Stimulated activated CD4-positive, alpha-beta T cell treated with anti-CD3 and anti-CD28 coated beads, Interleukin-4, amount 100 ng/mL, for 48 hours (primary cell): ENCODE measurements around the gene SCFD1.
"Not testable (repeated sequence)": the region's sequence is repeated elsewhere in the genome, so short reads cannot be mapped to it uniquely, and the experiment has no call there.

ENCODE experiments used
- DNase-seq, 2 donors: peaks; one replicate each; pipeline ENCODE4 v3.0.0-alpha.2; 2020; ENCODE audit warnings: low read depth in 2 of 2

Gene SCFD1

GRCh38 chr14:30678926-30679431, 56.9 kb downstream of the SCFD1 start:
- DNase-seq: no peak

- no peak for DNase-seq
Measured at GRCh38 chr14:30680036-30680435, 57.9 kb downstream of the SCFD1 start.

GRCh38 chr14:30680776-30681175, 58.7 kb downstream of the SCFD1 start:
- DNase-seq: not testable (repeated sequence)

GRCh38 chr14:30681752-30682355, 59.7 kb downstream of the SCFD1 start:
- DNase-seq: no peak

- DNase-seq: not testable (repeated sequence)
Measured at GRCh38 chr14:30690487-30691355, 68.6 kb downstream of the SCFD1 start.

GRCh38 chr14:30691751-30692398, 69.8 kb downstream of the SCFD1 start:
- no peak for DNase-seq

GRCh38 chr14:30692669-30693068, 70.5 kb downstream of the SCFD1 start:
- DNase-seq: no peak

GRCh38 chr14:30698463-30698862, 76.3 kb downstream of the SCFD1 start:
- DNase-seq: no peak

GRCh38 chr14:30706704-30707103, 84.6 kb downstream of the SCFD1 start:
- DNase-seq: no peak

- no peak for DNase-seq
Measured at GRCh38 chr14:30708157-30708556, 86.0 kb downstream of the SCFD1 start.

- no peak for DNase-seq
Measured at GRCh38 chr14:30709201-30709600, 87.1 kb downstream of the SCFD1 start.

- DNase-seq: no peak
Measured at GRCh38 chr14:30710876-30711275, 88.8 kb downstream of the SCFD1 start.

- DNase-seq: no peak
Measured at GRCh38 chr14:30719137-30719536, 97.0 kb downstream of the SCFD1 start.

- no peak for DNase-seq
Measured at GRCh38 chr14:30725763-30726162, 103.6 kb downstream of the SCFD1 start.

- no peak for DNase-seq
Measured at GRCh38 chr14:30728471-30728870, 106.4 kb downstream of the SCFD1 start.

GRCh38 chr14:30737916-30738315, 115.8 kb downstream of the SCFD1 start:
- DNase-seq: no peak

- no peak for DNase-seq
Measured at GRCh38 chr14:30738978-30739377, 116.9 kb downstream of the SCFD1 start.

- DNase-seq: no peak
Measured at GRCh38 chr14:30748343-30748742, 126.2 kb downstream of the SCFD1 start.

- no peak for DNase-seq
Measured at GRCh38 chr14:30751646-30752416, 129.7 kb downstream of the SCFD1 start.

- DNase-seq: no peak
Measured at GRCh38 chr14:30753452-30753851, 131.3 kb downstream of the SCFD1 start.

- DNase-seq: no peak
Measured at GRCh38 chr14:30754778-30755177, 132.7 kb downstream of the SCFD1 start.

- no peak for DNase-seq
Measured at GRCh38 chr14:30756594-30756993, 134.5 kb downstream of the SCFD1 start.
